Measurements from ENCODE around the gene C22orf15. TPM values are rescaled to one million over a fixed set of nuclear protein-coding genes. Genes with fewer than 3 reads are reported as not detected.

Gene C22orf15
- total RNA-seq, 1 experiment from 2014 or later, result 0.81 TPM

DNA sequence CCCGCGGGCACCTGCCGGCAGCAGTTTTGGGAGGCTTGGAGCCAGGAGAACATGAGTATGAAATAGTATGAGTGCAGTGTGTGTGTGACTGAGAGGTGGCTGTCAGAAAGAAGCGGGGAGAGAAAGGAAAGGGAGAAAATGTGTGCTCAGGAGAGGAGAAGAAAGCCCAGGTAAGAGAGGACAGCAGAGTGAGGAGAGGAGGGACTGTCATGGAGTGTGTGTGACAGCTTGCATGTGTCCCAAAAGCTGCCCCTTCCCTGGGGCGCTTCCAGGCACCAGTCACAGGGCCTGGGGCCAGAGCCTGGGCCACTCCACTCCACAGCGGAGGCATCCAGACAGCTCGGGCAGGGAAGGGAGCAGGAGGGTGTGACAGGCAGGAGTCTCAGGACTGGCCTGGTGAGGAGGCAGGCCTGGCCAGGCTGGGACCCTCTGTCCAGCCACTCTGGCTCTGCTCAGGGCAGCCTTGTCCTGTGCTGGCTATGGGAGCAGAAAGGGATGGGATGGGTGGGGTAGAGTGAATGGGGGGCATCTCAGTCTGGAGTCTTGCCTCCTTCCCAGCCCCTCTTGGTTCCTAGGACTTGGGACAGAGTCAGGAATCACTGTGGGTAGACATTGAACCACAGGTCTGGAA lies 10.8 kb downstream of the C22orf15 start:
- H3K9me3 ChIP-seq (ENCODE audit: control insufficient read depth, low read depth, low read length), result no peaks in the 10 kb centered on the region
- Mint-ChIP-seq H3K4me3 (peak overlapping the region; percentile 69 to 80), H3K36me3 (ENCODE audit: insufficient read depth in 1 of 3, low read depth in 3 of 3) (no peaks in the 10 kb centered on the region; a peak in 1 of 7 replicates), H3K4me1 (peaks cover 14 to 35% of the 10 kb centered on the region in 2 experiments), H3K27ac (no peak overlapping the region), H3K27me3 (ENCODE audit: low read depth) (peaks cover 61% of the 10 kb centered on the region), H3K9me3 (no peaks in the 10 kb centered on the region)
- no CpG with 5 or more reads among the region's 7 CpGs for WGBS (ENCODE audit: extremely low coverage, insufficient read length, low lambda C conversion rate)
- no peak for TF ChIP-seq CTCF (conservative IDR thresholded peaks at IDR 0.05)
- H3K27ac ChIP-seq (ENCODE audit: insufficient read length, low read depth, low read length), result no peak overlapping the region
- no peak overlapping the region for H3K4ac ChIP-seq (ENCODE audit: low read depth, low read length)
- no peak overlapping the region for H2BK120ac ChIP-seq (ENCODE audit: low read depth, low read length, poor library complexity, severe bottlenecking)
- H2BK5ac ChIP-seq (ENCODE audit: insufficient read length, low read length), result no peak overlapping the region
- peaks cover 15% of the 10 kb centered on the region; the same call in 1 of the 2 replicates for H3K27me3 ChIP-seq (ENCODE audit: insufficient read depth, low read length)
- H3K14ac ChIP-seq (ENCODE audit: insufficient read depth, low read length), result no peak overlapping the region
- no peaks in the 10 kb centered on the region for H4K20me1 ChIP-seq (ENCODE audit: control insufficient read depth, insufficient read depth, insufficient read length)
- no peaks in the 10 kb centered on the region for H3K79me2 ChIP-seq (ENCODE audit: insufficient read depth, low read length)
- H2AK5ac ChIP-seq (ENCODE audit: insufficient read length, low read length), result no peak overlapping the region
- H4K5ac ChIP-seq (ENCODE audit: insufficient read length, low read depth, low read length), result no peak overlapping the region
- no peak overlapping the region for H2AFZ ChIP-seq (ENCODE audit: low read length)
- no peaks in the 10 kb centered on the region for H3K79me1 ChIP-seq (ENCODE audit: insufficient read depth, low read depth, low read length, poor library complexity, severe bottlenecking)
- H3K18ac ChIP-seq (ENCODE audit: insufficient read length, low read depth, low read length), result no peak overlapping the region
- H4K8ac ChIP-seq (replicated peaks; ENCODE audit: insufficient read length, low read depth, low read length), result no peak overlapping the region
- no peak overlapping the region for H3K9ac ChIP-seq (ENCODE audit: extremely low read depth, insufficient read length, low read length)
- peaks cover 6% of the 10 kb centered on the region for H3K23me2 ChIP-seq (ENCODE audit: insufficient read length, low read depth, low read length, poor library complexity, severe bottlenecking)
- H4K91ac ChIP-seq (ENCODE audit: insufficient read length, low read depth, low read length), result no peak overlapping the region
- peak overlapping the region; percentile 79 for H3K4me2 ChIP-seq (ENCODE audit: insufficient read depth, insufficient read length, low read length)
- no peaks in the 10 kb centered on the region; the same call in 1 of the 2 replicates for H3K4me1 ChIP-seq (ENCODE audit: insufficient read depth, low read length)
- DNase-seq, result no peak
- H3K23ac ChIP-seq (ENCODE audit: insufficient read length, low read depth, low read length), result no peak overlapping the region
- H3K56ac ChIP-seq (ENCODE audit: insufficient read length, low read depth, low read length), result no peak overlapping the region
- H3T11ph ChIP-seq (ENCODE audit: low read length), result no peak overlapping the region
- H2BK15ac ChIP-seq (ENCODE audit: low read depth, low read length), result no peak overlapping the region
- no peak overlapping the region for H2BK12ac ChIP-seq (ENCODE audit: insufficient read length, low read depth, low read length)
- no peak overlapping the region for H2BK20ac ChIP-seq (ENCODE audit: low read depth, low read length, poor library complexity, severe bottlenecking)
